Measurements from ENCODE around the gene TNIP1. TPM values are rescaled to one million over a fixed set of nuclear protein-coding genes. Genes with fewer than 3 reads are reported as not detected.

TNIP1 gene
- total RNA-seq, 1 donor from 2014 or later: 114 TPM

DNA sequence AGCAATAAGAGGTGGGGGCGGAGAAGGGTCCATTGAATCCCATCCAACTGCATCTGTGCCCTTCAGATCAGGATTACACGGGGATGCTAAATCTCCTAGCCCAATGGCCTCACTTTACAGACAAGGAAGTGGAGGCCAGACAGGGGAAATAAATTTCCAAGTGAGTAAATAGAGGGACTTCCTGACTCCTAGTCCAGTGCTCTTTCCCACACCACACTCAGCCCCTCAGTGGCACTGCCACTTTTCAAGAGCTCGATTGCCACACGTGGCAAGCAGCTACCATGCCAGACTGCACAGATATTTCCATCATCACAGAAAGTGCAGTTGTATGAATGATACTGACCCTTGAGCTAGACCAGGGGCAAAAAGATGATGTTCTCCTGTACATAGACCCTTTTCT lies 8.2 kb upstream of the TNIP1 start:
- intact Hi-C loops (cut with DNase I): no loop called here

DNA sequence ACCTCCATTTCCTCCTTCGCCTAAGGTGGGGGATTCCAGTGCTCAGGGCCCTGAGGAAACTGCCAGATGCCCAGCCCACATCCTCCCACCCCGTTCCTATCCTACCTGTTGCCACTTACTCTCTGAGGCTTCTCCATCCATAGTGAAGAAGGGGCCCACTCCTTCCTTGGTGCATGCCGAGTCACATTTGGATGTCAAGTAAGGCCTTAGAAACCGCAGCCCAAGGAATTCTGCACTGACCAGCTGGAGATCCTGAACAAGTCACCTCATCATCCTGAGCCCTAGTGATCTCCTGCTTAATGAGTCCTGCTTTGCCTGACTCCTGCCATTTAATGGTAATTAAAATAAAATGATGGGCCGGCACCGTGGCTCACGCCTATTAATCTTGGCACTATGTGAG lies 6.7 kb upstream of the TNIP1 start:
- no peak for ATAC-seq

More for the DNA sequence above, 8.2 kb upstream of the TNIP1 start:
- DNase-seq (ENCODE audit: missing footprints) (no peak), ATAC-seq (no peak)

DNA sequence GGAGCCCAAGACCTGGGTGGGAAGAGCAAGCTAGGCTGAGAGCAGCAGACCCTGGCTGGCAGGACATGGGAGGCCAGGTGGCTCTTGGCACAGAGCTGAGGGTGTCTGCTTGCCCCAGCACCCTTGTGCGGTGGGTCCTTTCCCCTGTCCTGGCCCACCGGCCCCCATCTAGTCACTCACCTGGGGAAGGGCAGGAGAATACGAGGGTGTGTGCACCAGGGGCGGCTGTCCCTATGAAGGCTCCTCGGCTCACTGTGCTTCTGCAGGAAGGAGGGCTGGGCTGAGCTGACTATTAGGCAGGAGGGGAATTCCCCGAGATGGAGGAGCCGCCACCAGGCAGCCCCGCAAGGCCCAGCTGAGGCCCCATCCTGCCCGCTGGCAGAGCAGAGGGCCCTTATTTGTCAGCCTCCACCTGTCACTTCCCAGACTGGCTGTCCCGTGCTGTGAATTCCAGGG lies 6.1 kb upstream of the TNIP1 start:
- no peak for DNase-seq (ENCODE audit: missing footprints)
- intact Hi-C loops (cut with DNase I): no loop called here
- ATAC-seq: no peak

More for the DNA sequence above, 6.7 kb upstream of the TNIP1 start:
- intact Hi-C loops (cut with DNase I): no loop called here
- no peak for DNase-seq (ENCODE audit: missing footprints)

- no peak for DNase-seq (ENCODE audit: missing footprints)
Measured at GRCh38 chr5:151086192-151086869, 5.5 kb upstream of the TNIP1 start.

DNA sequence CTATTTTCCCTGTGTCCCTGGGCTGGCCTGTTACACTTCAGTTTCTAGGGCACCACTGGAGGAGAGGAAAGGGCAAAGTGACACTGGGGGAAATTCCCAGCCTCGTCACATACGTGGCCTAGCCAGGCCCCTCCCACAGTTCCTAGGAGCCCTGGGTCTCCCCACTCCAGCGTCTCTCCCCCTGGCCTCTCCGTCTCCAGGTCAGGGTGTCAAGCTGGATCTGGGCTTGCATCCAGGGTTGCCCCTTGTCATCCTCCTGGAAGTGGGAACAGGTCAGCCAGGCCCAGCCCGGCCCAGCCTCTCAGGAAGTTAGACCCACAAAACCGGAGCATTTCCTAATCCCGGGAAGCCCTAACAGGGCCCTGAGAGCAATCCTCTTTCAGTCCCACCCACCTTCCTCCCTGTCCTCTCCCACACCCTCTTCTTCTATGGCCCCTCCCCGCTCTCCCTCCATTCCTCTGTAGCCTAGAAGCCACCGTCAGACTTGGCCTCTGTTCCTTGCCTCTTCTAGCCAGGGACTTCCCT lies 4.7 kb upstream of the TNIP1 start:
- ATAC-seq (peak; percentile 53), DNase-seq (ENCODE audit: missing footprints) (no peak)
- intact Hi-C loops (cut with DNase I): no loop called here

More at GRCh38 chr5:151086192-151086869, 5.5 kb upstream of the TNIP1 start:
- intact Hi-C loops (cut with DNase I): no loop called here
- no peak for ATAC-seq

- DNase-seq (ENCODE audit: missing footprints): no peak
- no peak for ATAC-seq
- intact Hi-C loops (cut with DNase I): no loop called here
Measured at GRCh38 chr5:151084363-151084762, 3.5 kb upstream of the TNIP1 start.

DNA sequence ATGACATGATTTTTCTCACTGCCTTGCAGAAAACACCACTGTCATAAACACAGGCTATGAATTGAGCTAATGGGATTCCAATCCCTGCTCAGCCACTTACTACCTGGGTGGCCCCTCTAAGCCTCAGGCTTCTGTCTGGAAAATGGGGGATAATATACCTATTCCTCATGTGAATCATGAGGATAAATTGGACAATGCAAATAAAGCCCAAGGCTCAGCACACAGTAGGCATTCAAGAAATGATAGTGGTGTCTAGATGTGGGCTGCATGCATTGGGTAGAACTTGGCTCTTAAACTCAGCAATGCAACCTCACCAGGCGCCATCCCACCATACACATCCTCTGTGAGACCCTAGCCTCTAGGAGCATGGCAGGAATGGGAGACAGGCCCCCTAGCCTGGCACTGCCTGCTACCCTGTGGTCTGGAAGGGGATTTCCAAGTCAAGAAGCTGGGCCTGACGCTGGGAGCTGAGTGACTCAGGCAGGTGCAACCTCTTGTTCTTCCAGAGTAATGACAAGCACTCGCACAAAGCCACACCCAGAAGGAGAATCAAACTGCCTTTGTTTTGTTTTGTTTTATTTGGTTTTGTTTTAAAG lies 2.3 kb upstream of the TNIP1 start:
- intact Hi-C loops (cut with DNase I): no loop called here
- ATAC-seq: no peak

GRCh38 chr5:151082282-151082902 lies 1.6 kb upstream of the TNIP1 start:
- intact Hi-C loops (cut with DNase I): no loop called here
- DNase-seq (ENCODE audit: missing footprints) (no peak), ATAC-seq (no peak)

More for the DNA sequence above, 2.3 kb upstream of the TNIP1 start:
- no peak for DNase-seq (ENCODE audit: missing footprints)

DNA sequence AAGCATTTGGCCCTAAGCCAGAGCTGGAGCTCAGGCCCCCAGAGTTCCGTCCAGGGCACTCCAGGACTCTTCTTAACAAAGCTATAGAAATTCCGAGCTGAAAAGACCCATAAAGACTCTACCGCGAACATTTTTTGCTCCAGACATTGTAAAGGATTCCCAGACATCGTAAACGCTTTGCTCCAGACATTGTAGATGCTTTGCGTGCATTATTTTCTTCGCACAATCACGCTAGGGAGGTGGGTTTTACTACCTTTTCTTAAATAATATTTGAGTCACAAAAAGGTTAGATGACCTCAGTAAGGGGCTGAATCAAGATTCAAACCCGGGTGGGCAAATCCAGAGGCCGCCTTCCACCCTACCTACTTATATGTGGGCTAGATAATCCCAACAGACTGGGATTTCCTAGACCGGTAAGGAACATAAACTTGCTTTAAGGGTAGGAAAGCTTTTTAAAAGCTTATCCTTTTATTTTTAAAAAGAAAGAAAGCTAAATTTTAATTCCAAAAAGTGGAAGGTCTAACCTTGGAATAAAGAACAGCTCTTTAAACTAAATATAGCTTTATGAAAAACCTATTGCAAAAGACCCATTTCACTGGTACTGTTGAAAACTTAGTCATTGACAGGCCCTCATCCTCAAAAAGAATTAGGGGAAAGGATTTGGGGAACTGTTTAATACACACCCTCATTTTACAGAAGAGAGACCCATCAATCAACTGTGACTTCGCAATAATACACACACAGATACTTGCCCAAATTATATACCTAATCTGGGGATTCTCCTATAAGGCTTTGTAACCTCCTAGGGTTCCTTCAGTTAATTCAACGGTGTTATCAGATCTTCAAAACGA lies 822 bp upstream of the TNIP1 start:
- ATAC-seq (no peak), DNase-seq (ENCODE audit: missing footprints) (no peak)
- intact Hi-C loops (cut with DNase I): loop anchor here (2.0 kb wide), 2 partner anchors 19 to 33 kb away; no protein-coding TSS in a partner anchor

DNA sequence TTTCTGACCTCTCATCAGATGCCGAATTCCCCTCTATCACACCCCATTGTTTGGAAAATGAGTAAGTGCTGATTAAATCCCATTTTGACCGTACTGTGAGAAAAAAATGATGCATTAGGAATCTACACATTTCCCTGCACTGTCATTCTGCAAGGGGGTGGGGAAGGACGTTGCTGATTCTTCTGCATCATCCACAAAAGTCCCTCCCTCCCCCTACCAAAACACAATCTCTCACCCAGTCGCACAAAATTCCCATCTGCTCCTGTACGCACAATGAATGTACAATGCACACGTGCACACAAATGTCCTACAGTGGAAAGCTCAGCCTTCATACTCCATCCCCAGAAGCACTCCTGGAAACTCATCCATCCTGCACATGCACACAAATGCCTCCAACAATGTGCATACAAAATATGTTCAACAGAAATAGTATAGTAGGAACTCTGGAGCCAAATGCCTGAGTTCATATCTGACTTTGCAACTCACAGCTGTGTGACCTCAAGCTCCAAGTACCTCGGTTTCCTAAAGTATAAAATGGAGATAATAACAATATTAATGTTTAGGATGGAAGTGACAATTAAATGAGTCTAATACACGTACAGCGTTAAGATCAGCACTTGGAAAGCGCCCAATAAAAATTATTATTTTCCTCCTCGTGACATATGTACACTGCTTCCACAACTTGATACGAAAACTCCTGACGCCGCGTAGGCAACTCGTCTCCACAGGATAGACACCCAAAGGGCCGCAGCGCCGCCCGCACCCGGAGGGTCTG lies 809 bp downstream of the TNIP1 start:
- ATAC-seq: no peak
- intact Hi-C loops (cut with DNase I): loop anchor here (2.0 kb wide), 2 partner anchors 17 to 35 kb away; no protein-coding TSS in a partner anchor
- no peak for DNase-seq (ENCODE audit: missing footprints)

- no peak for ATAC-seq
- DNase-seq (ENCODE audit: missing footprints): no peak
- intact Hi-C loops (cut with DNase I): no loop called here
Measured at GRCh38 chr5:151078490-151079262, 2.2 kb downstream of the TNIP1 start.

DNA sequence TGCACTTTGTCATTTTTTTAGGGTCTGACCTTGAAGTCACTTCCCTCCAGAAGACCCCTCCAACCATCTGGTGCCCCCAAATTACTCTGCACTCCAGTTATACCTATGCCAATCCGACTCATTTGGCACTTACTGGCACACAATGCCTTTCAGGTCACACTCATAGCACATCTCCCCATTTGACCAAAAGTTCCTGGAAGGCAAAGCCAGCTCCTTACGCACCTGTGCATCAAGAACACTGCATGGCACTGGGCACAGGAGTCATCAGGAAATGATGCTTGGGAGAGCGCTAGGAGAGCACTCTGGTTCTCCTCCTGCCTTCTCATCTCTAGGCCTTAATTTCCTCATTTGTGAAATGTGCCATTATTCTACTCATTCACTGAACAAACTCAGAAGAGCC lies 2.9 kb downstream of the TNIP1 start:
- intact Hi-C loops (cut with DNase I): no loop called here
- no peak for DNase-seq (ENCODE audit: missing footprints)

DNA sequence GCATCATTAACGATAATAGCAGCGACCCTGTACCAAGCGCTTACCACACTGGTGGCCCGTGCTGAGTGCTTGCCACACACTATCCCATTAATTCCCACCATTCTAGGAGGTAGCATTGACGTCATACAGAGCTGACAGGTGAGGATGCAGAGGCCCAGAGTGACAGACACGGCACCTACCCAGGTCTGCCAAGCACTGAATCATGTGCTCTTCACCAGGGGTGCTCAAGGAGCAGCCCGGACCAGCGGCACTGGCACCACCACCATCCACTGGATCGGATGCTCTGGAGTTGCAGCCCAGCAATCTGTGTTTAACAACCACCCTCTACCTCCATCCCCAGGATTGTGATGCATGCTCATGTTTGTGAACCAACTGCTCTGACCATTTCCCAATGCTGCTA lies 3.4 kb downstream of the TNIP1 start:
- DNase-seq (ENCODE audit: missing footprints): no peak
- no peak for ATAC-seq
- intact Hi-C loops (cut with DNase I): no loop called here

More for the DNA sequence above, 2.9 kb downstream of the TNIP1 start:
- no peak for ATAC-seq

DNA sequence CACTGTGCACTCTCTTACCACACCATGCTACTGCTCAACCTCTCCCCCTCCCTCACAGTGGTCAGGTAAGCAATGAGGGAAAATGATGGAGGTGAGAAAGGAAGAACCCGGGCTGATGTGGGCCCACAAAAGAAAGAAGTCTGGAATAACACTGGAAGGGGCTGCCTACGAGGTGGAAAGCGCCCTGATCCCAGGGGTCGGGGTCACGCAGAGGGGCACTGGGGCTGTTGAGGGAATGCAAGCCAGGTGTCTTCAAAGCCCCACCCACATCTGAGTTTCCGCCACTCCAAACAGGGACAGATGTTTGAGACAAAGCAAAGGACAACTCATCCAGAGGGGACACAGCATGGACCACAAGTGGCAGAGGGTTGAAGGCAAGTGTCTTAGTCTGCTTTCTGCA lies 4.2 kb downstream of the TNIP1 start:
- intact Hi-C loops (cut with DNase I): no loop called here
- DNase-seq (ENCODE audit: missing footprints) (no peak), ATAC-seq (no peak)

GRCh38 chr5:151075698-151076331 lies 5.0 kb downstream of the TNIP1 start:
- no peak for ATAC-seq

DNA sequence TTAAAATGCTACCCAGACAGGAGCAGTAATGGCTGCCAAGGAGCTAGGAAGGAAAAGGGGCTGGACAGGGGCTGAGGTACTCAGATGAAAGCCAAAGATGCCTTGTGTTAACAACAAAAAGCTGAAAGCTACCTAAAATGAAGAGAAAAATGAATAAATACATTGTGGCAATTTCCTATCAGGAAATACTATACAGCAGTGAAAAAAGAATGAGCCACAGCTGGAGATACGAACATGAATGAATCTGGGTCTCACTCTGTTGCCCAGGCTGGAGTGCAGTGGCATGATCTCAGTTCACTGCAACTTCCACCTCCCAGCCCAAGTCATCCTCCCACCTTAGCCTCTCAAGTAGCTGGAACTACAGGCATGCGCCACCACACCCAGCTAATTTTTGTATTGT lies 6.3 kb downstream of the TNIP1 start:
- DNase-seq (ENCODE audit: missing footprints) (no peak), ATAC-seq (no peak)
- intact Hi-C loops (cut with DNase I): no loop called here

More at GRCh38 chr5:151075698-151076331, 5.0 kb downstream of the TNIP1 start:
- intact Hi-C loops (cut with DNase I): no loop called here
- DNase-seq (ENCODE audit: missing footprints): no peak

DNA sequence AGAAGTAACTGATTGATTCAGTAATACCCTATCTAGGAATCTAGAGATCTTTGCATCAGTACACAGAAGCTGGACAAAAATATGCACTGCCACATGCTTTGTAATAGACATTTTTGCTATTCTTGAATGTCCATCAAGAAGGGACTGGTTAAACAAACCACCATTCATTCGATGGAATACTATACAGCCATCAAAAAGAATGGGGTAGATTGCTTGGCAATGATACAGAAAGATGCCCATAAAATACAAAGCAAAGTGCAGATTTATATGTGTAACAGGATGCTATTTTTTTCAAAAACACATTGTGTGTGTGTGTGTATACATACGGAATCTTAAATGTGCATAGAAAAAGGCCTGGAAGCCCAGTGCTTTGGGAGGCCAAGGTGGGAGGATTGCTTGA lies 7.6 kb downstream of the TNIP1 start:
- ATAC-seq (no peak), DNase-seq (ENCODE audit: missing footprints) (no peak)
- intact Hi-C loops (cut with DNase I): no loop called here

Measured in Right ventricle myocardium inferior (tissue), 1 donor.